ENCODE results near the gene SLC35F1. TPM values are rescaled to one million over a fixed set of nuclear protein-coding genes. Genes with fewer than 3 reads are reported as not detected.
A peak's percentile ranks its signal among the peaks of the same experiment; 100 is the strongest.

The SLC35F1 gene
- total and polyA plus RNA-seq, 4 donors, result 0.01 to 0.09 (median 0.08) TPM; not detected in 1

GRCh38 chr6:118319894-118320649 is 413.0 kb downstream of the SLC35F1 start:
- H3K9me3 ChIP-seq (ENCODE audit: control insufficient read depth in 4 of 4, low read length in 3 of 4), result no peaks in the 10 kb centered on the region
- no peaks in the 10 kb centered on the region for H3K36me3 ChIP-seq (ENCODE audit: control insufficient read depth in 4 of 4, insufficient read depth in 3 of 4, low read depth in 1 of 4, low read length in 3 of 4)
- H3K4me1 ChIP-seq (ENCODE audit: control insufficient read depth in 4 of 4, insufficient read depth in 4 of 4, low read length in 3 of 4), result peaks cover 0 to 11% (median 8%) of the 10 kb centered on the region in 4 donors
- TF ChIP-seq TAF1 (conservative IDR thresholded peaks at IDR 0.05), result no peak
- TF ChIP-seq RAD21 (IDR thresholded peaks at IDR 0.05), result peak in 1 of 2 donors; percentile 12
- H3K27ac ChIP-seq (ENCODE audit: low read depth in 1 of 2, low read length in 2 of 2), result no peak overlapping the region
- no peak overlapping the region for H3K4me3 ChIP-seq (ENCODE audit: low read depth in 1 of 3, low read length in 3 of 3)
- no peak overlapping the region for H3K9ac ChIP-seq (ENCODE audit: low read depth in 1 of 2, low read length in 2 of 2)
- no peak for DNase-seq (ENCODE audit: low spot score)
- WGBS, result 83% methylated on average over 5 of the region's 5 CpGs
- no peaks in the 10 kb centered on the region for H3K27me3 ChIP-seq (ENCODE audit: control insufficient read depth in 4 of 4, insufficient read depth in 4 of 4, low read length in 3 of 4)

GRCh38 chr6:118320652-118321051 is 413.6 kb downstream of the SLC35F1 start:
- no peak for DNase-seq (ENCODE audit: low spot score)
- no peak for TF ChIP-seq ZBTB33 (IDR thresholded peaks at IDR 0.05)
- no peak for TF ChIP-seq JUND (IDR thresholded peaks at IDR 0.05)
- TF ChIP-seq RXRA (IDR thresholded peaks at IDR 0.05), result no peak
- no peak for TF ChIP-seq CTCF (IDR thresholded peaks at IDR 0.05; ENCODE audit: low read depth, low read length, missing input control)
- TF ChIP-seq, protein P1, sequence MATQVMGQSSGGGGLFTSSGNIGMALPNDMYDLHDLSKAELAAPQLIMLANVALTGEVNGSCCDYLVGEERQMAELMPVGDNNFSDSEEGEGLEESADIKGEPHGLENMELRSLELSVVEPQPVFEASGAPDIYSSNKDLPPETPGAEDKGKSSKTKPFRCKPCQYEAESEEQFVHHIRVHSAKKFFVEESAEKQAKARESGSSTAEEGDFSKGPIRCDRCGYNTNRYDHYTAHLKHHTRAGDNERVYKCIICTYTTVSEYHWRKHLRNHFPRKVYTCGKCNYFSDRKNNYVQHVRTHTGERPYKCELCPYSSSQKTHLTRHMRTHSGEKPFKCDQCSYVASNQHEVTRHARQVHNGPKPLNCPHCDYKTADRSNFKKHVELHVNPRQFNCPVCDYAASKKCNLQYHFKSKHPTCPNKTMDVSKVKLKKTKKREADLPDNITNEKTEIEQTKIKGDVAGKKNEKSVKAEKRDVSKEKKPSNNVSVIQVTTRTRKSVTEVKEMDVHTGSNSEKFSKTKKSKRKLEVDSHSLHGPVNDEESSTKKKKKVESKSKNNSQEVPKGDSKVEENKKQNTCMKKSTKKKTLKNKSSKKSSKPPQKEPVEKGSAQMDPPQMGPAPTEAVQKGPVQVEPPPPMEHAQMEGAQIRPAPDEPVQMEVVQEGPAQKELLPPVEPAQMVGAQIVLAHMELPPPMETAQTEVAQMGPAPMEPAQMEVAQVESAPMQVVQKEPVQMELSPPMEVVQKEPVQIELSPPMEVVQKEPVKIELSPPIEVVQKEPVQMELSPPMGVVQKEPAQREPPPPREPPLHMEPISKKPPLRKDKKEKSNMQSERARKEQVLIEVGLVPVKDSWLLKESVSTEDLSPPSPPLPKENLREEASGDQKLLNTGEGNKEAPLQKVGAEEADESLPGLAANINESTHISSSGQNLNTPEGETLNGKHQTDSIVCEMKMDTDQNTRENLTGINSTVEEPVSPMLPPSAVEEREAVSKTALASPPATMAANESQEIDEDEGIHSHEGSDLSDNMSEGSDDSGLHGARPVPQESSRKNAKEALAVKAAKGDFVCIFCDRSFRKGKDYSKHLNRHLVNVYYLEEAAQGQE (IDR thresholded peaks at IDR 0.05), result no peak
- TF ChIP-seq GABPA (IDR thresholded peaks at IDR 0.05 in 1 of 2, conservative IDR thresholded peaks at IDR 0.05 in 1 of 2), result no peak
- TF ChIP-seq NR2F2 (IDR thresholded peaks at IDR 0.05), result no peak
- H3K36me3 ChIP-seq (ENCODE audit: control insufficient read depth in 4 of 4, insufficient read depth in 3 of 4, low read depth in 1 of 4, low read length in 3 of 4), result no peaks in the 10 kb centered on the region
- WGBS, result 75% methylated on average over 2 of the region's 2 CpGs
- H3K4me3 ChIP-seq (ENCODE audit: low read depth in 1 of 3, low read length in 3 of 3), result no peak overlapping the region
- no peak overlapping the region for H3K9ac ChIP-seq (ENCODE audit: low read depth in 1 of 2, low read length in 2 of 2)
- H3K27ac ChIP-seq (ENCODE audit: low read depth in 1 of 2, low read length in 2 of 2), result no peak overlapping the region
- H3K27me3 ChIP-seq (ENCODE audit: control insufficient read depth in 4 of 4, insufficient read depth in 4 of 4, low read length in 3 of 4), result no peaks in the 10 kb centered on the region
- H3K4me1 ChIP-seq (ENCODE audit: control insufficient read depth in 4 of 4, insufficient read depth in 4 of 4, low read length in 3 of 4), result peaks cover 0 to 11% (median 8%) of the 10 kb centered on the region in 4 donors
- H3K9me3 ChIP-seq (ENCODE audit: control insufficient read depth in 4 of 4, low read length in 3 of 4), result no peaks in the 10 kb centered on the region

Data from liver (tissue), 9 donors.